C4-2B (cell line): ENCODE data around the gene COL15A1.

Experiments used
- ZFX ChIP-seq: fragments of 450-650 bp; IDR thresholded peaks from 2 replicates; pipeline ENCODE4 v1.6.1; 2017
- TF ChIP-seq, protein P1 (sequence below): fragments of 450-650 bp; conservative IDR thresholded peaks from 2 replicates; pipeline ENCODE4 v1.5.1; 2017; ENCODE audit warnings: mild to moderate bottlenecking

DNA sequence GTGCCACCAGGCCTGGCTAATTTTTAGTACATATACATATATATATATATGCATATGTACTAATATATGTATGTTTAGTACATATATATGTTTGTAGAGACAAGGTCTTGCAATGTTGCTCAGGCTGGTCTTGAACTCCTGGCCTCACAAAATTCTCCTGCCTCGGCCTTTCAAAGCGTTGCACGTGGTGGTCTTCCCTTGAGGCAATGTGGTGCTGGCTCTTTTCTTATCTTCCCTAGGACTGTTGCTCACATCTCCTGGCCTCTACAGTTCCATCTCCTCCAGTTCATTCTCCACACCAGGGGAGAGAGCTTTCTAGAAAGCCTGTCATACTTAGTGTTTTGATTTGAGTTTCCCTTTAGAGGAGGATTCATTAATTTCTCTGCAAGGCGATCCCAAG, 132.3 kb downstream of the COL15A1 start:
- TF ChIP-seq, protein P1, sequence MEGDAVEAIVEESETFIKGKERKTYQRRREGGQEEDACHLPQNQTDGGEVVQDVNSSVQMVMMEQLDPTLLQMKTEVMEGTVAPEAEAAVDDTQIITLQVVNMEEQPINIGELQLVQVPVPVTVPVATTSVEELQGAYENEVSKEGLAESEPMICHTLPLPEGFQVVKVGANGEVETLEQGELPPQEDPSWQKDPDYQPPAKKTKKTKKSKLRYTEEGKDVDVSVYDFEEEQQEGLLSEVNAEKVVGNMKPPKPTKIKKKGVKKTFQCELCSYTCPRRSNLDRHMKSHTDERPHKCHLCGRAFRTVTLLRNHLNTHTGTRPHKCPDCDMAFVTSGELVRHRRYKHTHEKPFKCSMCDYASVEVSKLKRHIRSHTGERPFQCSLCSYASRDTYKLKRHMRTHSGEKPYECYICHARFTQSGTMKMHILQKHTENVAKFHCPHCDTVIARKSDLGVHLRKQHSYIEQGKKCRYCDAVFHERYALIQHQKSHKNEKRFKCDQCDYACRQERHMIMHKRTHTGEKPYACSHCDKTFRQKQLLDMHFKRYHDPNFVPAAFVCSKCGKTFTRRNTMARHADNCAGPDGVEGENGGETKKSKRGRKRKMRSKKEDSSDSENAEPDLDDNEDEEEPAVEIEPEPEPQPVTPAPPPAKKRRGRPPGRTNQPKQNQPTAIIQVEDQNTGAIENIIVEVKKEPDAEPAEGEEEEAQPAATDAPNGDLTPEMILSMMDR = no peak
- no peak for TF ChIP-seq ZFX
